SK-N-SH (cell line): ENCODE measurements around the gene PEPD.

Experiments
- CHD2 ChIP-seq: fragments of 150-350 bp; IDR thresholded peaks from 2 replicates; pipeline ENCODE4 v1.6.1; 2018; ENCODE audit warnings: low read length; ENCODE audit not compliant: partially characterized antibody
- EP300 ChIP-seq, 2 experiments: IDR thresholded peaks; 2 replicates each; pipeline versions ENCODE4 v1.4.0 to v1.6.1; 2012; ENCODE audit warnings: borderline replicate concordance in 1 of 2, low read depth in 1 of 2, low read length in 1 of 2
- EZH2phosphoT487 ChIP-seq: fragments of 200-600 bp; sonication (generic); IDR thresholded peaks from 2 replicates; pipeline ENCODE4 v1.6.1; 2017; ENCODE audit warnings: low read depth, mixed run types, mild to moderate bottlenecking, antibody characterized with exemption, moderate library complexity, borderline replicate concordance
- POLR2AphosphoS5 ChIP-seq: IDR thresholded peaks from 2 replicates; pipeline ENCODE4 v1.6.1; 2012; ENCODE audit warnings: low read depth, low read length
- RAD21 ChIP-seq: IDR thresholded peaks from 2 replicates; pipeline ENCODE4 v1.6.1; 2012; ENCODE audit warnings: mild to moderate bottlenecking, low read length
- TF ChIP-seq, protein P1 (sequence below): IDR thresholded peaks from 2 replicates; pipeline ENCODE4 v1.4.0; 2012; ENCODE audit warnings: low read depth
- TF ChIP-seq, protein P2 (sequence below): fragments of 200-600 bp; sonication (generic); IDR thresholded peaks from 2 replicates; pipeline ENCODE4 v1.6.1; 2017; ENCODE audit warnings: antibody characterized with exemption, mild to moderate bottlenecking, moderate library complexity

GRCh38 chr19:33472226-33472625 lies 49.4 kb downstream of the PEPD start:
- TF ChIP-seq EP300 (IDR thresholded peaks at IDR 0.05; ENCODE audit: borderline replicate concordance in 1 of 2, low read depth in 1 of 2, low read length in 1 of 2) (no peak), POLR2AphosphoS5 (no peak), CHD2 (no peak), RAD21 (no peak), EZH2phosphoT487 (no peak)
- TF ChIP-seq, protein P1, sequence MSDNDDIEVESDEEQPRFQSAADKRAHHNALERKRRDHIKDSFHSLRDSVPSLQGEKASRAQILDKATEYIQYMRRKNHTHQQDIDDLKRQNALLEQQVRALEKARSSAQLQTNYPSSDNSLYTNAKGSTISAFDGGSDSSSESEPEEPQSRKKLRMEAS, result no peak
- TF ChIP-seq, protein P2, sequence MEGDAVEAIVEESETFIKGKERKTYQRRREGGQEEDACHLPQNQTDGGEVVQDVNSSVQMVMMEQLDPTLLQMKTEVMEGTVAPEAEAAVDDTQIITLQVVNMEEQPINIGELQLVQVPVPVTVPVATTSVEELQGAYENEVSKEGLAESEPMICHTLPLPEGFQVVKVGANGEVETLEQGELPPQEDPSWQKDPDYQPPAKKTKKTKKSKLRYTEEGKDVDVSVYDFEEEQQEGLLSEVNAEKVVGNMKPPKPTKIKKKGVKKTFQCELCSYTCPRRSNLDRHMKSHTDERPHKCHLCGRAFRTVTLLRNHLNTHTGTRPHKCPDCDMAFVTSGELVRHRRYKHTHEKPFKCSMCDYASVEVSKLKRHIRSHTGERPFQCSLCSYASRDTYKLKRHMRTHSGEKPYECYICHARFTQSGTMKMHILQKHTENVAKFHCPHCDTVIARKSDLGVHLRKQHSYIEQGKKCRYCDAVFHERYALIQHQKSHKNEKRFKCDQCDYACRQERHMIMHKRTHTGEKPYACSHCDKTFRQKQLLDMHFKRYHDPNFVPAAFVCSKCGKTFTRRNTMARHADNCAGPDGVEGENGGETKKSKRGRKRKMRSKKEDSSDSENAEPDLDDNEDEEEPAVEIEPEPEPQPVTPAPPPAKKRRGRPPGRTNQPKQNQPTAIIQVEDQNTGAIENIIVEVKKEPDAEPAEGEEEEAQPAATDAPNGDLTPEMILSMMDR, result no peak
